GM21717 (cell line): ENCODE data around the gene NHERF2.

ENCODE experiments used
- ATAC-seq: cut with Tn5 transposase; IDR thresholded peaks from one replicate; pipeline ENCODE4 v1.9.1; 2021; ENCODE audit warnings: mild to moderate bottlenecking, moderate library complexity; ENCODE audit not compliant: unreplicated experiment

NHERF2 gene

DNA sequence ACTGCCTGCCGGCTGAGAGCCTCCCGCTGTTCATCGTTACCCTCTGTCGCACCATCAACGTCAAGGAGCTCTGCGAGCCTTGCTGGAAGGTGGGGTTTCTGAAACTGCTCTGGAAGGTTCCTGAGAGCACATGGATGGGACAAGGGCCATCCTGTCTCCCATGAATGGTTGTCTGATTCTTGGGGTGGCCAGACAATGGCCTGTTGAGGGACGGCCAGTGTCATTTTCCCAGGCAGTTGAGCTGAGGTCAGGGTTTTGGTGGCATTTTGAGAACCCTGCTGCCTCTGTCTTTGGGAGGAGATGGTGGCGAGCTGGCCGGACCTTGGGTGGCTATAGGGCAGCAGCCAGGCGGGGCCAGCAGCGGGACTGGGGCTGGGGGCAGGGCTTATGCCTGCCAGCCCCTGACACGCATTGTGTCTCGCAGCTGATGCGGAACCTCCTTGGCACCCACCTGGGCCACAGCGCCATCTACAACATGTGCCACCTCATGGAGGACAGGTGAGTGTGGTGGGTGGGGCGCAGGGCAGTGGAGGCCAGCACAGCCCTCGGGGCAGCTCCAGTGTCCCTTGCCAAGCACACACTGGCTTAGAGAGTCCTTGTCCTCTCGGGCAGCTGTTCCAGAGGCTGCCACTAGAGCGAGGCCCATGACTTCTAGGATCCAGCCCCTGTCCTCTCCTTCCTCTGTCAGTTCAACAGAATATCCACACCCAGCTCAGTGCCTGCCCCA, 30.1 kb downstream of the NHERF2 start:
- no peak for ATAC-seq

GRCh38 chr16:2057438-2057837, 30.7 kb downstream of the NHERF2 start:
- no peak for ATAC-seq

DNA sequence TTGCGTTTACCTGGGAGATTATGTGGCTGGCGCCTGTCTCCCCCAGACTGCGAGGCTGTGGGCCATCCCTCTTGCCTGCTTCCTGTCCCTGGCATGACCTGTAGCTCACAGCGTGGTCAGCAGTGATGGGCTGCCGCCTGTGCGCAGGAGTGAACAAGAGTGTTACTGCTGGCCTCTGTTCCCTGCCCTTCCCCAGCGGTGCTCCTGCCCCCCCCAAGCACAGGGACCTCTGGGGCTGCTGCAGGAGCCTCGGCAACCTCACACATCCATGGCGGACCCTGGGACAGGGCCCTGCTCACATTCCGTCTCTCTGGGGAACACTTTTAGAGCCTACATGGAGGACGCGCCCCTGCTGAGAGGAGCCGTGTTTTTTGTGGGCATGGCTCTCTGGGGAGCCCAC, 31.7 kb downstream of the NHERF2 start:
- ATAC-seq = no peak

DNA sequence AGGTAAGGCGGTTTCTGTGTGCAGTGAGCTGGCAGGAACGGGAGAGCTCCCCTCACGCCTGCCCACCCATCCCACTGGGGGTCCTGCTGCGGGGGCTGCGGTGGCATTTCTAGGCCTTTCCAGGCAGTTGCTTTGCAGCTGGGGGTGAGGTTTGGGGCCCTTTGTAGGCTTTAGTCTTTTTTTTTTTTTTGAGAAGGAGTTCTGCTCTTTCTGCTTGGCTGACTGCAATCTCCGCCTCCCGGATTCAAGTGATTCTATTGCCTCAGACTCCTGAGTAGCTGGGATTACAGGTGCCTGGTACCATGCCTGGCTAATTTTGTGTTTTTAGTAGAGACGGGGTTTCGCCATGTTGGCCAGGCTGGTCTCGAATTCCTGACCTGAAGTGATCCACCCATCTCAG, 32.2 kb downstream of the NHERF2 start:
- ATAC-seq = no peak

GRCh38 chr16:2060346-2060745, 33.6 kb downstream of the NHERF2 start:
- ATAC-seq = no peak

DNA sequence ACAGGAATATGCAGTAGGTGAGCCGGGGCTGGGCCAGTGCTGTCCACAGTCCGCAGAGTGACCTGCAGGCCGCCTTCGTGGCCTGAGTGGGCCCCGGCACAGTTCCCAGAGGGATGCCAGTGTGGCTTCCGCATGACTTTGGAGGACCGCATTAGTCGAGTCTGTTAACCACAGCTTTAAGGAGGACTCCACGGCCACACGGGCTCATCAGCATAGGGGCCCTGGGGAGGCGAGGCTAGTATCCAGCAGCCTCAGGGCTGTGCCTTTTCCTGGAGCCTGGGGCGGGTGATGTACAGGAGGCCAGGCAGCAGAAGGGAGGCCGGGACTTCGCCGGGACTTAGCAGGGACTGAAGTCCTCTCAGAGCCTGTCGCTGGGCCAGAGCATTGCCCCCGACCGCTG, 34.3 kb downstream of the NHERF2 start:
- no peak for ATAC-seq

- ATAC-seq = no peak
These were observed 34.8 kb downstream of the NHERF2 start for GRCh38 chr16:2061526-2061925.

GRCh38 chr16:2062801-2063200, 36.1 kb downstream of the NHERF2 start:
- ATAC-seq = no peak

- ATAC-seq = no peak
These were observed 37.2 kb downstream of the NHERF2 start for GRCh38 chr16:2063861-2064260.

DNA sequence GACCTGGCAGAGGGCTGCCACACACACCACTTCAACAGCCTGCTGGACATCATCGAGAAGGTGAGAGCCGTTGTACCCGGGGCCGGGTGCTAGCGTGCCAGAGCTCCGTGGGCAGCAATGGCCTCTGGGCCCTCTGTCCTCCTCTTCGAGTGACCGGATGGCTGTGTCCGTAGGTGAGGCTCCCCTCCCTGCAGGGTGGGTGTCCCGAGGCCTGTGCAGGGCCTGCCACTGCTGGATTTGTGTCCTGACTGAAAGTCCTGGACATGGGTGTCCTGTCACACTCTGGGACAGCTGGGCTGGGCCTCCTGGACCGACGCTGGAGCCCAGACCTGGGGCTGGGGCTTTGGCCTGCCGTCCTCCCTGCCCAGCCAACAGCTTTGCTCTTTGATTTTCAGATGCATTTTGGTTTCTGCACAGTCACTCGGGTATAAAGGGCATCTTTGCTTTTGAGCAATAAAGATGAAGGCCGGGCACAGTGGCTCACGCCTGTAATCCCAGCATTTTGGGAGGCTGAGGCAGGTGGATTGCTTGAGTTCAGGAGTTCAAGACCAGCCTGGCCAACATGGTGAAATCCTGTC, 37.8 kb downstream of the NHERF2 start:
- no peak for ATAC-seq

DNA sequence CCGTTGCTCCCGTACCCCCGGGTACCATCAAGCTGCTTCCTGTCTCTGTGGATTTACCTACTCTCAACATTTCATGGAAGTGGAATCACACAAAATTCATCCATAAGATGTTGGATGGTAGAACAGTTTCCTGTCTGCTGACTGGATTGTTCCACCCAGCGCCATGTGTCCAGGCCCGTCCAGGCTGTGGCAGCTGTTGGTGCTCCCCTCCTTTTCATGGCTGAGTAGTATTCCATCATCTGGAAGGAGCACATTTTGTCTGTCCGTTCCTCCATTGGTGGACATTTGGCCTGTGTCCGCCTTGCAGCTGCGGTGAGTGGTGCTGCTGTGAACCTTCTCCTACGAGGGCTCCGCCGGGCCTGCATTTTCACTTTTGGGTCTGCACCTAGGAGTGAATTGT, 39.4 kb downstream of the NHERF2 start:
- ATAC-seq = no peak

- no peak for ATAC-seq
These were observed 44.1 kb downstream of the NHERF2 start for GRCh38 chr16:2070576-2071453.

GRCh38 chr16:2071454-2072202, 44.9 kb downstream of the NHERF2 start:
- ATAC-seq = no peak

GRCh38 chr16:2072926-2073325, 46.2 kb downstream of the NHERF2 start:
- ATAC-seq = no peak

GRCh38 chr16:2074071-2074470, 47.4 kb downstream of the NHERF2 start:
- ATAC-seq = no peak

DNA sequence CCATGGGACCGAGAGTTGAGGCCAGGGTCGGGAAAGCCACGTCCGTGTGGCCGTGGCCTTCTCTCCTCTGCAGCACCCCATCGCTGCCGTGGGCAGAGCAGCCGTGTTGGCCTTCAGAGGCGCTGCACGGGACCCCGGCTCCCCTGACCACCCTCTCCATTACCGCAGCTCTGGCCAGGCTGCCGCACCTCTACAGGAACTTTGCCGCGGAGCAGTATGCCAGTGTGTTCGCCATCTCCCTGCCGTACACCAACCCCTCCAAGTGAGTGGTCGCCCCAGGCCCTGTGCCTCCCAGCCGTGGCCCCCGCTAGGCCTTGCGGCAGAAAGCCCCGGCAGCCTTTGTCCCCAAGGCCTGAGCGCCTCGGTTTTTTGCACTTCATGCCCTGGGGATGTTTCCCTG, 48.9 kb downstream of the NHERF2 start:
- ATAC-seq = no peak

DNA sequence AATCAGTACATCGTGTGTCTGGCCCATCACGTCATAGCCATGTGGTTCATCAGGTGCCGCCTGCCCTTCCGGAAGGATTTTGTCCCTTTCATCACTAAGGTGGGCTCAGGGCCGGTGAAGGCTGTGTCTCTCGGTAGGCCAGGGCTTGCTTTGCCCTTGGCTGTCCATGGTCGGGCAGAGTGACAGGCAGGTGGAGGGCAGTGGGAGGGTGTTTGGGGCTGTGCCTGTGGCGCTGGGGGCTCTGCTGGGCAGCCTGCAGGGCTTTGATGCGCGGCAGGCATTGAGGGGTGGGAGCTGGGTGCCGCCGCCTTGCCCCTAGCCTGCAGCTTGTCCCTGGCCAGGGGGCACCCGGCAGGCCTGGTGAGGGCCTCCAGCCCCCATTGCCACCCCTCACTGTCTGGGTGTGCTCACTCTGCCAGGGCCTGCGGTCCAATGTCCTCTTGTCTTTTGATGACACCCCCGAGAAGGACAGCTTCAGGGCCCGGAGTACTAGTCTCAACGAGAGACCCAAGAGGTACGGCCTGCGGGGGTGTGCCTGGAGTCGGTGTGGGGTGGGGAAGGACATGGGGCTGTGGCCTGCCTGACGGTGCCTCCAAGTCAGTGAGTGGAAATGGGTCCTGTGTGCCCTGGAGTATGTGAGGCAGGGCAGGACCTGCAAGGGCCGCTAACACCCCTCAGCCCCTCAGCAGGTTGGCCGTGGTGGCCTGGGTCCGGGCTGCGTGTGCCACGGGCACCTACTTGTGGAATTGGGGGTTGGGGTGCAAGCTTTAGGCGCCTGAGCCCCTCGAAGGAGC, 49.6 kb downstream of the NHERF2 start:
- no peak for ATAC-seq

DNA sequence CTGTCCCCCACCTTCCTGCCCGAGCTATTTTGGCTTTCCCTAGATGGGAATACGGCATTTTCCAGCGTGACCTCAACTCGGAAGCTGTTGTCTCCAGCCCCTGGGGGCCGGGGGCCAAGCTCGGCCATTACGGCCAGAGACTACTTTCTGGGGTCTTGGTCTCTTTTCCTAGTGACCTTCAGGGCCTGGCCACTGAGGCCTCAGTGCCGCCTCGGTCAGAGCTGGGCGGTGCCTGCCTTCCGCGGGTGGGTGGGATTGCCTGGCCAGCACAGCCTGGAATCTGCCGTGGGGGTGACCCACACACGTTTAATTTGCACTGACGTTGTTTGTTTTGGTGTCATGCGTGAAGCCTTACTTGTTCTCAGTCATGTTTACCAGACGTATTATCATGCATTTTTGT, 50.3 kb downstream of the NHERF2 start:
- ATAC-seq = no peak

DNA sequence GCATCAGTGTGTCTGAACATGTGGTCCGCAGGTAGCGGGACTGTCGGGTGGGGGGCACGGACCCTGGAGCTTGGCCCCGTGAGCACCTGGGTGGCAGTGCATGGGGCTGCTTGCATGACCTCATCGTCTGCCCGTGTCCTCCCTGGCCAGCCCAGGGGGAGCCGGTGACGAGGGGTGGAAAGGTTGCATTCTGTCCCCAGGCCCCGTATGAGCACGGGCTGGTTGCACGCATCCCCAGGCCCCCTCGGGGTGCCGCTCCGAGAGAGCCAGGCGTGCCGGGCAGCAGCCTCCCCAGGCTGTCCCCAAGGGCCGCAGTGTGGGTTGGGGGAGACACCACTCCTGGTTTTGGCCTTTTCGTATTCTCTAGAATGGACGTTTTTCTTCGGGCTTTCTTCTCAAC, 51.0 kb downstream of the NHERF2 start:
- no peak for ATAC-seq

GRCh38 chr16:2078096-2078495, 51.4 kb downstream of the NHERF2 start:
- no peak for ATAC-seq
